Erythroblast (primary cell): ENCODE results near the gene C4B.
"Not testable (repeated sequence)": the region's sequence is repeated elsewhere in the genome, so short reads cannot be mapped to it uniquely, and the experiment has no call there.

Experiments used
- GATA1 ChIP-seq: IDR thresholded peaks from 2 replicates; pipeline ENCODE4 v1.6.1; 2011; ENCODE audit warnings: low read depth, mild to moderate bottlenecking, control low read depth, low read length, moderate library complexity
- POLR2A ChIP-seq: IDR thresholded peaks from 2 replicates; pipeline ENCODE4 v1.6.1; 2011; ENCODE audit warnings: mild to moderate bottlenecking, low read length

DNA sequence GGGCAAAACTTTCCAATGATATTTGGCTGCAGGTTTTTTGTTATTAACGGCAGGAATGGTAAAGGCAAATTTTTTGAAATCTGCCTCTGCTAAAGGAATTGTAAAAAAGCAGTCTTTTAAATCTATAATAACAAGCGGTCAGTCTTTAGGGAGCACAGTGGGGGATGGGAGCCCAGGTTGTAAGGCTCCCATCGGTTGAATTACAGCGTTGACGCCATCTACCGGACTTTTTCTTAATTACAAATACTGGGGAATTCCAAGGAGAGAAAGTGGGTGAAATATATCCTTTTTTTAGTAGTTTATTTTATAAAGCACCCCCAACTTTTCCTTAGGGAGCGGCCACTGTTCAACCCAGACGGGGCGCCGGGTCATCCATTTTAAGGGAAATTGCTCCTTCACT, 7.5 kb downstream of the C4B start:
- not testable (repeated sequence) for TF ChIP-seq POLR2A, GATA1
